Thyroid gland (tissue), 4 donors: ENCODE measurements around the gene HDAC7.

ENCODE experiments used
- CTCF ChIP-seq, 6 experiments: fragments of 200-600 bp in 3 of 6; fragments of 450-650 bp in 3 of 6; sonication (generic) in 3 of 6; IDR thresholded peaks; one replicate each; pipeline ENCODE4 v1.5.1; 2016 to 2019; ENCODE audit warnings: antibody characterized with exemption in 6 of 6, mild to moderate bottlenecking in 2 of 6, inconsistent platforms in 1 of 6, moderate library complexity in 1 of 6
- POLR2A ChIP-seq, 2 donors: fragments of 450-650 bp; IDR thresholded peaks; one replicate each; pipeline ENCODE4 v1.6.1; 2017; ENCODE audit warnings: antibody characterized with exemption in 2 of 2, mild to moderate bottlenecking in 2 of 2, moderate library complexity in 1 of 2

GRCh38 chr12:47863467-47863866 lies 43.8 kb upstream of the HDAC7 start:
- TF ChIP-seq POLR2A (IDR thresholded peaks at IDR 0.05) (no peak), CTCF (IDR thresholded peaks at IDR 0.05) (no peak)
